Measurements from ENCODE around the gene COBL.

Gene COBL

GRCh38 chr7:51175316-51175991 lies 141.2 kb downstream of the COBL start:
- no peak for DNase-seq

GRCh38 chr7:51165337-51165736 lies 151.3 kb downstream of the COBL start:
- no peak for DNase-seq

- DNase-seq = peak; percentile 62
Measured at GRCh38 chr7:51162724-51163329, 153.8 kb downstream of the COBL start.

GRCh38 chr7:51161937-51162336 lies 154.7 kb downstream of the COBL start:
- DNase-seq = no peak

- DNase-seq = peak; percentile 54
Measured at GRCh38 chr7:51160990-51161615, 155.5 kb downstream of the COBL start.

- DNase-seq = no peak
Measured at GRCh38 chr7:51160411-51160810, 156.2 kb downstream of the COBL start.

GRCh38 chr7:51158742-51159445 lies 157.7 kb downstream of the COBL start:
- DNase-seq = no peak

- DNase-seq = no peak
Measured at GRCh38 chr7:51158211-51158610, 158.4 kb downstream of the COBL start.

- DNase-seq = no peak
Measured at GRCh38 chr7:51154201-51154600, 162.4 kb downstream of the COBL start.

- no peak for DNase-seq
Measured at GRCh38 chr7:51152706-51153200, 163.9 kb downstream of the COBL start.

- no peak for DNase-seq
Measured at GRCh38 chr7:51151455-51151854, 165.2 kb downstream of the COBL start.

GRCh38 chr7:51150193-51150592 lies 166.4 kb downstream of the COBL start:
- DNase-seq = no peak

GRCh38 chr7:51148216-51148615 lies 168.4 kb downstream of the COBL start:
- no peak for DNase-seq

GRCh38 chr7:51146816-51147586 lies 169.6 kb downstream of the COBL start:
- DNase-seq = no peak

GRCh38 chr7:51144178-51144577 lies 172.4 kb downstream of the COBL start:
- no peak for DNase-seq

- DNase-seq = no peak
Measured at GRCh38 chr7:51142741-51143385, 173.7 kb downstream of the COBL start.

- DNase-seq = no peak
Measured at GRCh38 chr7:51141451-51142003, 175.1 kb downstream of the COBL start.

GRCh38 chr7:51140199-51141164 lies 176.1 kb downstream of the COBL start:
- DNase-seq = no peak

- DNase-seq = no peak
Measured at GRCh38 chr7:51139796-51140195, 176.8 kb downstream of the COBL start.
